Measurements from ENCODE around the gene AHNAK. TPM values are rescaled to one million over a fixed set of nuclear protein-coding genes. Genes with fewer than 3 reads are reported as not detected.

Gene AHNAK
- total RNA-seq, 4 donors from 2014 or later, result 1,199 to 1,973 (median 1,368) TPM

GRCh38 chr11:62394825-62395538 is 151.6 kb downstream of the AHNAK start:
- no peak for TF ChIP-seq CTCF (IDR thresholded peaks at IDR 0.05; ENCODE audit: low read depth)

- no peak for TF ChIP-seq CTCF (IDR thresholded peaks at IDR 0.05; ENCODE audit: low read depth)
These were observed 152.9 kb downstream of the AHNAK start for GRCh38 chr11:62393735-62394134.

GRCh38 chr11:62393061-62393611 is 153.5 kb downstream of the AHNAK start:
- no peak for TF ChIP-seq CTCF (IDR thresholded peaks at IDR 0.05; ENCODE audit: low read depth)

- no peak for TF ChIP-seq CTCF (IDR thresholded peaks at IDR 0.05; ENCODE audit: low read depth)
These were observed 154.1 kb downstream of the AHNAK start for GRCh38 chr11:62392506-62392905.

- no peak for TF ChIP-seq CTCF (IDR thresholded peaks at IDR 0.05; ENCODE audit: low read depth)
These were observed 154.8 kb downstream of the AHNAK start for GRCh38 chr11:62391642-62392425.

GRCh38 chr11:62390722-62391121 is 155.9 kb downstream of the AHNAK start:
- no peak for TF ChIP-seq CTCF (IDR thresholded peaks at IDR 0.05; ENCODE audit: low read depth)

- no peak for TF ChIP-seq CTCF (IDR thresholded peaks at IDR 0.05; ENCODE audit: low read depth)
These were observed 156.4 kb downstream of the AHNAK start for GRCh38 chr11:62390237-62390636.

Data from subcutaneous adipose tissue (tissue), 4 donors.